Kidney (tissue), 14 donors: ENCODE measurements around the gene CCDC15. TPM values are rescaled to one million over a fixed set of nuclear protein-coding genes. Genes with fewer than 3 reads are reported as not detected.

ENCODE experiments used
- DNase-seq, 5 donors: peaks; one replicate each; pipeline ENCODE4 v3.0.0-alpha.2; 2013 to 2020
- FAIRE-seq: peaks from 2 replicates; lab custom pipeline; 2012; peaks lifted over from hg19 to GRCh38; lab: Jason Lieb, UNC
- H3K27ac ChIP-seq, 2 donors: one replicate each; pipeline ENCODE4 v1.7.0; 2013; ENCODE audit warnings: low read depth in 2 of 2, low read length in 2 of 2, inconsistent platforms in 1 of 2
- H3K27me3 ChIP-seq: one replicate; pipeline ENCODE4 v1.7.1; 2013; ENCODE audit warnings: low read length, inconsistent platforms; ENCODE audit not compliant: control insufficient read depth, insufficient read depth
- H3K36me3 ChIP-seq, 3 donors: one replicate each; pipeline versions ENCODE4 v1.7.0 to v1.7.1; 2013; ENCODE audit warnings: low read length in 3 of 3, control low read depth in 1 of 3, inconsistent platforms in 1 of 3; ENCODE audit not compliant: insufficient read depth in 3 of 3, control insufficient read depth in 2 of 3
- H3K4me1 ChIP-seq, 3 donors: one replicate each; pipeline versions ENCODE4 v1.7.0 to v1.7.1; 2013; ENCODE audit warnings: low read length in 3 of 3, inconsistent platforms in 1 of 3, low read depth in 1 of 3; ENCODE audit not compliant: control insufficient read depth in 2 of 3, insufficient read depth in 2 of 3
- H3K4me3 ChIP-seq, 3 donors: one replicate each; pipeline versions ENCODE4 v1.7.0 to v1.8.1; 2013; ENCODE audit warnings: low read length in 3 of 3, control low read depth in 1 of 3, inconsistent platforms in 1 of 3
- H3K9ac ChIP-seq, 3 donors: one replicate each; pipeline versions ENCODE4 v1.7.0 to v1.7.1; 2013; ENCODE audit warnings: low read length in 3 of 3, control low read depth in 1 of 3, inconsistent platforms in 1 of 3
- H3K9me3 ChIP-seq, 3 donors: one replicate each; pipeline versions ENCODE4 v1.7.0 to v1.7.1; 2013; ENCODE audit warnings: low read length in 3 of 3, control low read depth in 1 of 3, inconsistent platforms in 1 of 3; ENCODE audit not compliant: control insufficient read depth in 2 of 3, insufficient read depth in 1 of 3
- intact Hi-C: fragments of 100-400 bp; cut with DNase I; formaldehyde crosslinking; loops from one replicate; pipeline ENCODE4 v1.11.1; 2022
- polyA plus RNA-seq: library from polyadenylated mRNA; stranded (reverse); fragments of 350-450 nt; fragmentation: Illumina TruSeq; extraction: RNeasy Lipid Tissue Mini Kit (QIAGEN cat#74804); gene quantifications from one replicate; pipeline ENCODE4 v1.2.3, GENCODE V29; 2014; ENCODE audit warnings: low read depth, low replicate concordance; ENCODE audit not compliant: insufficient read depth
- total RNA-seq: library from RNA; stranded (reverse); fragmentation: NEBNext Ultra II Directional; extraction: Animal tissue kit (Norgen Biotek cat#: 25700); gene quantifications from one replicate; pipeline ENCODE4 v1.2.1, GENCODE V29; 2021
- TF ChIP-seq, protein P1 (sequence below): IDR thresholded peaks from 3 replicates; pipeline ENCODE4 v1.5.1; 2012; ENCODE audit warnings: mild to moderate bottlenecking, moderate library complexity, borderline replicate concordance; ENCODE audit not compliant: insufficient read depth; ENCODE audit errors: extremely low read depth
- donor health status: control.
- donor health status: control.
- donor health status: control.
- donor health status: control.
- donor health status: control.
- donor health status: DM: yes; HTN: yes; CAD: no.
- donor health status: Normal renal cell carcinoma (clear cell type).

CCDC15 gene
- total and polyA plus RNA-seq, 2 donors from 2014 or later, result 0.22 to 1.5 TPM

GRCh38 chr11:125075900-125076317, 121.9 kb downstream of the CCDC15 start:
- no peak overlapping the region for H3K4me3 ChIP-seq

GRCh38 chr11:125076378-125076945, 122.5 kb downstream of the CCDC15 start:
- no peak for DNase-seq
- intact Hi-C loops, result no loop called here
- Histone ChIP-seq H3K4me1 (no peaks in the 10 kb centered on the region), H3K27ac (no peak overlapping the region), H3K36me3 (no peaks in the 10 kb centered on the region), H3K27me3 (no peaks in the 10 kb centered on the region), H3K4me3 (no peak overlapping the region), H3K9ac (no peak overlapping the region), H3K9me3 (no peaks in the 10 kb centered on the region)
- FAIRE-seq, result no peak
- TF ChIP-seq, protein P1, sequence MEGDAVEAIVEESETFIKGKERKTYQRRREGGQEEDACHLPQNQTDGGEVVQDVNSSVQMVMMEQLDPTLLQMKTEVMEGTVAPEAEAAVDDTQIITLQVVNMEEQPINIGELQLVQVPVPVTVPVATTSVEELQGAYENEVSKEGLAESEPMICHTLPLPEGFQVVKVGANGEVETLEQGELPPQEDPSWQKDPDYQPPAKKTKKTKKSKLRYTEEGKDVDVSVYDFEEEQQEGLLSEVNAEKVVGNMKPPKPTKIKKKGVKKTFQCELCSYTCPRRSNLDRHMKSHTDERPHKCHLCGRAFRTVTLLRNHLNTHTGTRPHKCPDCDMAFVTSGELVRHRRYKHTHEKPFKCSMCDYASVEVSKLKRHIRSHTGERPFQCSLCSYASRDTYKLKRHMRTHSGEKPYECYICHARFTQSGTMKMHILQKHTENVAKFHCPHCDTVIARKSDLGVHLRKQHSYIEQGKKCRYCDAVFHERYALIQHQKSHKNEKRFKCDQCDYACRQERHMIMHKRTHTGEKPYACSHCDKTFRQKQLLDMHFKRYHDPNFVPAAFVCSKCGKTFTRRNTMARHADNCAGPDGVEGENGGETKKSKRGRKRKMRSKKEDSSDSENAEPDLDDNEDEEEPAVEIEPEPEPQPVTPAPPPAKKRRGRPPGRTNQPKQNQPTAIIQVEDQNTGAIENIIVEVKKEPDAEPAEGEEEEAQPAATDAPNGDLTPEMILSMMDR, result no peak

More at GRCh38 chr11:125075900-125076317, 121.9 kb downstream of the CCDC15 start:
- Histone ChIP-seq H3K27me3 (no peaks in the 10 kb centered on the region), H3K9ac (no peak overlapping the region), H3K4me1 (no peaks in the 10 kb centered on the region), H3K9me3 (no peaks in the 10 kb centered on the region), H3K36me3 (no peaks in the 10 kb centered on the region), H3K27ac (no peak overlapping the region)
- no peak for FAIRE-seq
- DNase-seq, result no peak
- intact Hi-C loops, result no loop called here
- TF ChIP-seq, protein P1, result no peak

- no peaks in the 10 kb centered on the region for H3K27me3 ChIP-seq
- FAIRE-seq, result no peak
- TF ChIP-seq, protein P1, result no peak
- H3K36me3 ChIP-seq, result no peaks in the 10 kb centered on the region
- H3K9ac ChIP-seq, result no peak overlapping the region
- DNase-seq, result no peak
- intact Hi-C loops, result no loop called here
- H3K9me3 ChIP-seq, result no peaks in the 10 kb centered on the region
- no peaks in the 10 kb centered on the region for H3K4me1 ChIP-seq
- H3K4me3 ChIP-seq, result no peak overlapping the region
- no peak overlapping the region for H3K27ac ChIP-seq
These were observed 124.0 kb downstream of the CCDC15 start for GRCh38 chr11:125078016-125078415.
